HEK293T (cell line): ENCODE results near the gene SEMA6A.

Source experiments
- ARNT ChIP-seq: fragments of 450-650 bp; IDR thresholded peaks from 2 replicates; pipeline ENCODE4 v1.6.1; 2017; ENCODE audit warnings: mild to moderate bottlenecking
- BHLHE40 ChIP-seq: fragments of 450-650 bp; IDR thresholded peaks from 2 replicates; pipeline ENCODE4 v1.6.1; 2016; ENCODE audit warnings: mild to moderate bottlenecking, moderate library complexity, borderline replicate concordance
- CTBP1 ChIP-seq: fragments of 450-650 bp; IDR thresholded peaks from 2 replicates; pipeline ENCODE4 v1.6.1; 2016; ENCODE audit warnings: borderline replicate concordance
- ELF4 ChIP-seq: fragments of 450-650 bp; IDR thresholded peaks from 2 replicates; pipeline ENCODE4 v1.6.1; 2017; ENCODE audit warnings: antibody characterized with exemption
- FOXA1 ChIP-seq: fragments of 450-650 bp; IDR thresholded peaks from 2 replicates; pipeline ENCODE4 v1.6.1; 2016; ENCODE audit warnings: mild to moderate bottlenecking
- FOXK2 ChIP-seq: fragments of 450-650 bp; IDR thresholded peaks from 2 replicates; pipeline ENCODE4 v1.6.1; 2016; ENCODE audit warnings: mild to moderate bottlenecking
- HDGF ChIP-seq: fragments of 450-650 bp; IDR thresholded peaks from 2 replicates; pipeline ENCODE4 v1.6.1; 2017; ENCODE audit warnings: antibody characterized with exemption, borderline replicate concordance
- L3MBTL2 ChIP-seq: fragments of 450-650 bp; conservative IDR thresholded peaks from 2 replicates; pipeline ENCODE4 v1.6.1; 2016; ENCODE audit warnings: mild to moderate bottlenecking
- NFRKB ChIP-seq: fragments of 450-650 bp; IDR thresholded peaks from 2 replicates; pipeline ENCODE4 v1.6.1; 2016; ENCODE audit warnings: mild to moderate bottlenecking, moderate library complexity
- PKNOX1 ChIP-seq: fragments of 450-650 bp; IDR thresholded peaks from 2 replicates; pipeline ENCODE4 v1.6.1; 2016
- SP1 ChIP-seq: fragments of 450-650 bp; IDR thresholded peaks from 2 replicates; pipeline ENCODE4 v1.6.1; 2017
- SUZ12 ChIP-seq: fragments of 450-650 bp; IDR thresholded peaks from 2 replicates; pipeline ENCODE4 v1.6.1; 2016; ENCODE audit warnings: mild to moderate bottlenecking
- ZNF384 ChIP-seq: fragments of 450-650 bp; IDR thresholded peaks from 2 replicates; pipeline ENCODE4 v1.6.1; 2016

- no peak for TF ChIP-seq BHLHE40
- TF ChIP-seq ELF4 = no peak
- no peak for TF ChIP-seq SUZ12
- TF ChIP-seq SP1 = no peak
- no peak for TF ChIP-seq L3MBTL2
- no peak for TF ChIP-seq FOXA1
- no peak for TF ChIP-seq HDGF
- TF ChIP-seq FOXK2 = no peak
- TF ChIP-seq PKNOX1 = no peak
- no peak for TF ChIP-seq NFRKB
- TF ChIP-seq ARNT = no peak
- TF ChIP-seq CTBP1 = no peak
- no peak for TF ChIP-seq ZNF384
These were observed 68.1 kb downstream of the SEMA6A start for GRCh38 chr5:116506488-116506887.
